K562 (cell line): ENCODE data around the gene CLCN2. TPM values are rescaled to one million over a fixed set of nuclear protein-coding genes. Genes with fewer than 3 reads are reported as not detected.

Experiments used
- JUNB ChIP-seq: fragments of 450-650 bp; formaldehyde crosslinking; conservative IDR thresholded peaks from 2 replicates; pipeline ENCODE4 v1.4.0; 2020; ENCODE audit warnings: mild to moderate bottlenecking
- MGA ChIP-seq: fragments of 450-650 bp; IDR thresholded peaks from 2 replicates; pipeline ENCODE4 v1.6.1; 2016; ENCODE audit warnings: mild to moderate bottlenecking, moderate library complexity
- TCF7L2 ChIP-seq: fragments of 150-350 bp; IDR thresholded peaks from 2 replicates; pipeline ENCODE4 v1.6.1; 2016; ENCODE audit warnings: low read depth, mild to moderate bottlenecking, low read length, moderate library complexity
- polyA plus RNA-seq, 8 experiments: library from polyadenylated mRNA; depleted of rRNA in 4 of 8; stranded (reverse) in 5 of 8; unstranded in 3 of 8; fragments of >200 nt; fragmentation: Nextera tagmentation in 2 of 8; fragmentation: Illumina TruSeq in 1 of 8; extraction: Ambion mirVana in 2 of 8; extraction: Trizol in 1 of 8; gene quantifications; 2 replicates each; pipeline versions ENCODE4 v1.2.1 to v1.2.3, GENCODE V29; 2011 to 2014; ENCODE audit warnings: inconsistent platforms in 1 of 8, missing spikeins in 1 of 8
- total RNA-seq, 7 experiments: library from RNA; depleted of rRNA in 6 of 7; stranded (reverse); fragments of >200 nt in 6 of 7; fragmentation: Illumina TruSeq in 2 of 7; extraction: Trizol in 2 of 7; gene quantifications; 2 replicates each; pipeline versions ENCODE4 v1.2.1 to v1.2.3, GENCODE V29; 2011 to 2021; ENCODE audit warnings: low replicate concordance in 1 of 7

The CLCN2 gene
- total and polyA plus RNA-seq, 9 of the 15 experiments (the other 6 are each of a cell fraction or from before 2014, with no cell fraction given): 0.10 to 14.0 (median 6.9) TPM

GRCh38 chr3:184389935-184390528, 28.6 kb upstream of the CLCN2 start (continued):
- TF ChIP-seq MGA (no peak), TCF7L2 (no peak), JUNB (CRISPR knock-in tag) (no peak)
